Fibroblast of lung (primary cell): ENCODE results near the gene NLRC4. TPM values are rescaled to one million over a fixed set of nuclear protein-coding genes. Genes with fewer than 3 reads are reported as not detected.

Experiments used
- DNase-seq, 2 donors: peaks; one replicate each; pipeline versions ENCODE4 v3.0.0 to v3.0.0-alpha.2; 2010; ENCODE audit warnings: low read depth in 2 of 2
- H2AFZ ChIP-seq: 2 replicates; pipeline ENCODE4 v1.5.1; 2012; ENCODE audit warnings: low read length, control low read depth, inconsistent platforms
- H3K27ac ChIP-seq: 2 replicates; pipeline ENCODE4 v1.5.1; 2011; ENCODE audit warnings: low read length, control low read depth; ENCODE audit not compliant: insufficient read depth
- H3K27me3 ChIP-seq: 2 replicates; pipeline ENCODE4 v1.5.1; 2011; ENCODE audit warnings: mild to moderate bottlenecking, low read length; ENCODE audit not compliant: control insufficient read depth, insufficient read depth
- H3K36me3 ChIP-seq: 2 replicates; pipeline ENCODE4 v1.5.1; 2011; ENCODE audit warnings: low read length; ENCODE audit not compliant: control insufficient read depth, insufficient read depth
- H3K4me1 ChIP-seq: 2 replicates; pipeline ENCODE4 v1.5.1; 2011; ENCODE audit warnings: low read length; ENCODE audit not compliant: control insufficient read depth, insufficient read depth; ENCODE audit errors: extremely low read depth
- H3K4me2 ChIP-seq: 2 replicates; pipeline ENCODE4 v1.5.1; 2011; ENCODE audit warnings: low read length, control low read depth; ENCODE audit not compliant: insufficient read depth; ENCODE audit errors: extremely low read depth
- H3K4me3 ChIP-seq, 4 experiments: fragments of 200-600 bp in 1 of 4; sonication (generic) in 1 of 4; replicated peaks in 1 of 4; 2 replicates each; pipeline ENCODE4 v1.5.1; 2011 to 2016; ENCODE audit warnings: low read length in 4 of 4, low read depth in 3 of 4, mild to moderate bottlenecking in 3 of 4, control low read depth in 2 of 4, inconsistent platforms in 1 of 4, mixed read lengths in 1 of 4; ENCODE audit not compliant: insufficient read depth in 1 of 4; ENCODE audit errors: control extremely low read depth in 1 of 4
- H3K79me2 ChIP-seq: 2 replicates; pipeline ENCODE4 v1.5.1; 2012; ENCODE audit warnings: mild to moderate bottlenecking, low read length, inconsistent platforms; ENCODE audit not compliant: control insufficient read depth, insufficient read depth
- H3K9ac ChIP-seq: 2 replicates; pipeline ENCODE4 v1.5.1; 2011; ENCODE audit warnings: mild to moderate bottlenecking, low read length, control low read depth; ENCODE audit not compliant: insufficient read depth
- H3K9me3 ChIP-seq: 2 replicates; pipeline ENCODE4 v1.5.1; 2012; ENCODE audit warnings: low read depth, low read length; ENCODE audit not compliant: control insufficient read depth, insufficient read depth
- H4K20me1 ChIP-seq: 2 replicates; pipeline ENCODE4 v1.5.1; 2011; ENCODE audit warnings: low read length; ENCODE audit not compliant: control insufficient read depth, insufficient read depth; ENCODE audit errors: extremely low read depth
- CTCF ChIP-seq, 2 donors: IDR thresholded peaks in 1 of 2; conservative IDR thresholded peaks in 1 of 2; 1 replicate in 1 of 2; 2 replicates in 1 of 2; pipeline ENCODE4 v1.5.1; 2011 to 2012; ENCODE audit warnings: low read length in 2 of 2, control low read depth in 1 of 2, inconsistent platforms in 1 of 2, low read depth in 1 of 2, mild to moderate bottlenecking in 1 of 2
- EZH2 ChIP-seq: IDR thresholded peaks from 2 replicates; pipeline ENCODE4 v1.5.1; 2012; ENCODE audit warnings: low read length, control low read depth, mild to moderate bottlenecking; ENCODE audit errors: missing control alignments
- polyA plus RNA-seq, 2 donors: library from polyadenylated mRNA; depleted of rRNA in 1 of 2; stranded (reverse) in 1 of 2; unstranded in 1 of 2; fragments of >200 nt; gene quantifications; 2 replicates each; pipeline ENCODE4 v1.2.1, GENCODE V29; 2011 to 2012; ENCODE audit warnings: missing spikeins in 1 of 2
- total RNA-seq: library from RNA; depleted of rRNA; stranded (reverse); fragments of >200 nt; gene quantifications from 2 replicates; pipeline ENCODE4 v1.2.1, GENCODE V29; 2014

The NLRC4 gene
- total and polyA plus RNA-seq, 2 donors (not counting 1 experiment from before 2014, with no cell fraction given), result not detected

DNA sequence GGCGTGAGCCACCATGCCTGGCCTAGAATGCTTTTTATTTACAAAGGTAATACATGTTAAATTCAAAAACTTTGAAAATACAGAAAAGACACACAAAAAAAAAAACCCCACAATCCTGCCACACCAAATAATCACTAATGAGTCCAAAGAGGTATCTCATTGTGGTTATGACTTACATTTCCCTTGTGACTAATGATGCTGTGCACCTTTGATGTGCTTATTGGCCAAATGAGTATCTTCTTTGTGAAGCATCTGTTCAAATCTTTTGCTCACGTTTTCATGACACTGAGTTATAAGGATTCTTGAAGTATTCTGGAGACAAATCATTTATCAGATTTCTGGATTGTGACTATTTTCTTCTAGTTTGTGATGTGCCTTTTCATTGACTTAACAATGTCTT lies 6.4 kb upstream of the NLRC4 start:
- no peaks in the 10 kb centered on the region for H3K36me3 ChIP-seq
- no peaks in the 10 kb centered on the region for H4K20me1 ChIP-seq
- H3K4me2 ChIP-seq, result no peak overlapping the region
- TF ChIP-seq EZH2 (no peak), CTCF (conservative IDR thresholded peaks at IDR 0.05 in 1 of 2, IDR thresholded peaks at IDR 0.05 in 1 of 2; ENCODE audit: low read depth in 1 of 2, low read length in 2 of 2) (no peak)
- H3K27me3 ChIP-seq, result no peaks in the 10 kb centered on the region
- H3K9ac ChIP-seq, result no peak overlapping the region
- H3K4me3 ChIP-seq, result no peak overlapping the region
- no peaks in the 10 kb centered on the region for H3K79me2 ChIP-seq
- no peak overlapping the region for H3K27ac ChIP-seq
- H3K4me1 ChIP-seq, result no peaks in the 10 kb centered on the region
- no peak for DNase-seq
- no peaks in the 10 kb centered on the region for H3K9me3 ChIP-seq
- H2AFZ ChIP-seq, result no peak overlapping the region

DNA sequence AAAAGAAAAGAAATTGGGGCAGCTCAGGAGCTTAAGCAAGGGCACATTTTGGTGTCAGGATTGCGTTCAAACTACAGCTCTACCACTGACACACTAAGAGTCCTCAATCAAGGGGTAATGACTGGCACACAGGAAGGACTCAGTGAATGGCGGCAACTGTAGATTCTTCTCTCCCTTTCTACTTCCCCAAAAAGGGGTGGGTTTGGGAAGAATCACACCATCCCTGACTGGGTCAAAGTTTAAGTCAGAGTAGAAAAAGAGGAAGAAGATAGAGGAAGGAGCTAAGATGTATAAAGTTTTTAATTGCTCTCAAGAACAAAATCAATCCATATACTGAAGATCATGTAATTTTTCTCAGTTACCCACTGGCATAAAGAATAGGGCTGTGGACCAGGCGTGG lies 2.6 kb downstream of the NLRC4 start:
- Histone ChIP-seq H3K4me1 (no peaks in the 10 kb centered on the region), H3K9me3 (no peaks in the 10 kb centered on the region), H3K79me2 (no peaks in the 10 kb centered on the region), H3K4me2 (no peak overlapping the region), H4K20me1 (no peaks in the 10 kb centered on the region), H3K9ac (no peak overlapping the region), H3K4me3 (no peak overlapping the region), H3K36me3 (no peaks in the 10 kb centered on the region), H3K27me3 (peaks cover 5% of the 10 kb centered on the region), H3K27ac (no peak overlapping the region), H2AFZ (no peak overlapping the region)
- DNase-seq, result no peak
- TF ChIP-seq EZH2 (no peak), CTCF (conservative IDR thresholded peaks at IDR 0.05 in 1 of 2, IDR thresholded peaks at IDR 0.05 in 1 of 2; ENCODE audit: low read depth in 1 of 2, low read length in 2 of 2) (no peak)

GRCh38 chr2:32260376-32260775 lies 4.3 kb downstream of the NLRC4 start:
- H3K79me2 ChIP-seq, result no peaks in the 10 kb centered on the region
- no peaks in the 10 kb centered on the region for H4K20me1 ChIP-seq
- no peak for DNase-seq
- no peaks in the 10 kb centered on the region for H3K36me3 ChIP-seq
- H3K4me2 ChIP-seq, result no peak overlapping the region
- H2AFZ ChIP-seq, result no peak overlapping the region
- H3K9me3 ChIP-seq, result no peaks in the 10 kb centered on the region
- no peak overlapping the region for H3K27ac ChIP-seq
- H3K9ac ChIP-seq, result no peak overlapping the region
- no peak for TF ChIP-seq CTCF (conservative IDR thresholded peaks at IDR 0.05 in 1 of 2, IDR thresholded peaks at IDR 0.05 in 1 of 2; ENCODE audit: low read depth in 1 of 2, low read length in 2 of 2)
- TF ChIP-seq EZH2, result no peak
- H3K27me3 ChIP-seq, result peaks cover 5% of the 10 kb centered on the region
- H3K4me1 ChIP-seq, result no peaks in the 10 kb centered on the region
- no peak overlapping the region for H3K4me3 ChIP-seq
